PC-9 (cell line): ENCODE measurements around the gene SH3RF3. TPM values are rescaled to one million over a fixed set of nuclear protein-coding genes. Genes with fewer than 3 reads are reported as not detected.

Experiments
- BruUV-seq: library from RNA; stranded (reverse); fragments of 400-500 nt; replicated peaks from 2 replicates; lab custom pipeline; 2021; lab: Mats Ljungman, UMichigan
- CTCF ChIA-PET: fragments of 300-600 bp; sonication (Branson Sonifier 250); formaldehyde crosslinking; loops from one replicate; lab custom pipeline; 2022; ENCODE audit warnings: antibody characterized with exemption; lab: Charles Lee
- POLR2A ChIA-PET: fragments of 300-600 bp; sonication (Branson Sonifier 250); formaldehyde crosslinking; loops from one replicate; lab custom pipeline; 2022; ENCODE audit warnings: antibody characterized with exemption; ENCODE audit not compliant: unreplicated experiment; lab: Charles Lee
- DNase-seq, 2 experiments: peaks; one replicate each; pipeline versions ENCODE4 v3.0.0 to v3.0.0-alpha.2; 2015 to 2022; ENCODE audit warnings: mixed read lengths in 1 of 2
- H2AFZ ChIP-seq: fragments of 200-600 bp; sonication (generic); 2 replicates; pipeline ENCODE4 v1.8.1; 2017; ENCODE audit warnings: antibody characterized with exemption
- H3F3A ChIP-seq: fragments of 200-600 bp; sonication (generic); 2 replicates; pipeline ENCODE4 v1.8.1; 2017; ENCODE audit warnings: antibody characterized with exemption, mild to moderate bottlenecking, low read depth; ENCODE audit not compliant: insufficient read depth
- H3K27ac ChIP-seq: fragments of 200-600 bp; sonication (generic); 2 replicates; pipeline ENCODE4 v1.6.1; 2016; ENCODE audit warnings: mixed run types
- H3K27me3 ChIP-seq: fragments of 200-600 bp; sonication (generic); 2 replicates; pipeline ENCODE4 v1.6.1; 2016; ENCODE audit warnings: low read depth, mixed run types; ENCODE audit not compliant: insufficient read depth
- H3K36me3 ChIP-seq: fragments of 200-600 bp; sonication (generic); 2 replicates; pipeline ENCODE4 v1.6.1; 2016; ENCODE audit warnings: low read depth, mixed run types
- H3K4me1 ChIP-seq: fragments of 200-600 bp; sonication (generic); replicated peaks from 2 replicates; pipeline ENCODE4 v1.6.1; 2016; ENCODE audit warnings: mixed run types; ENCODE audit not compliant: insufficient read depth
- H3K4me2 ChIP-seq: fragments of 200-600 bp; sonication (generic); 2 replicates; pipeline ENCODE4 v1.6.1; 2017; ENCODE audit warnings: mixed run types
- H3K4me3 ChIP-seq: fragments of 200-600 bp; sonication (generic); 2 replicates; pipeline ENCODE4 v1.6.1; 2016; ENCODE audit warnings: mixed run types
- H3K79me2 ChIP-seq: fragments of 200-600 bp; sonication (generic); 2 replicates; pipeline ENCODE4 v1.6.1; 2017; ENCODE audit warnings: low read depth, mixed run types
- H3K9me2 ChIP-seq: fragments of 200-600 bp; sonication (generic); 2 replicates; pipeline ENCODE4 v1.8.1; 2017; ENCODE audit warnings: mild to moderate bottlenecking; ENCODE audit not compliant: insufficient read depth
- H3K9me3 ChIP-seq: fragments of 200-600 bp; sonication (generic); 2 replicates; pipeline ENCODE4 v1.8.1; 2016; ENCODE audit warnings: low read depth; ENCODE audit not compliant: insufficient read depth
- H4K20me1 ChIP-seq: fragments of 200-600 bp; sonication (generic); 2 replicates; pipeline ENCODE4 v1.8.1; 2017; ENCODE audit not compliant: insufficient read depth
- CTCF ChIP-seq: fragments of 200-600 bp; sonication (generic); conservative IDR thresholded peaks from 2 replicates; pipeline ENCODE4 v1.6.1; 2017; ENCODE audit warnings: mixed run types, antibody characterized with exemption, mild to moderate bottlenecking, moderate library complexity
- EZH2 ChIP-seq: fragments of 200-600 bp; sonication (generic); IDR thresholded peaks from 2 replicates; pipeline ENCODE4 v1.8.0; 2017; ENCODE audit warnings: antibody characterized with exemption, low read depth
- intact Hi-C: fragments of 100-400 bp; cut with micrococcal nuclease; formaldehyde crosslinking; loops from one replicate; pipeline ENCODE4 v1.10.0; 2022; ENCODE audit not compliant: unreplicated experiment
- total RNA-seq: library from RNA; stranded (reverse); gene quantifications from 2 replicates; pipeline ENCODE4 v1.2.3, GENCODE V29; 2021

Gene SH3RF3
- total RNA-seq, 1 experiment from 2014 or later: 6.1 TPM

- intact Hi-C loops: no loop called here
- H2AFZ ChIP-seq: no peak overlapping the region
- CTCF ChIA-PET: no interaction called here
- H3K4me1 ChIP-seq: peaks cover 63% of the 10 kb centered on the region
- no peak for DNase-seq
- H3K9me3 ChIP-seq: no peaks in the 10 kb centered on the region
- H4K20me1 ChIP-seq: no peaks in the 10 kb centered on the region; the same call in 1 of the 2 replicates
- peak overlapping the region; percentile 36 for H3K4me2 ChIP-seq
- BruUV-seq: no TSS peak
- peaks cover 16% of the 10 kb centered on the region for H3K79me2 ChIP-seq
- peak overlapping the region; percentile 71 for H3K27ac ChIP-seq
- H3K4me3 ChIP-seq: no peak overlapping the region
- no peaks in the 10 kb centered on the region for H3K27me3 ChIP-seq
- TF ChIP-seq EZH2: no peak
- no peak for TF ChIP-seq CTCF
- peaks cover 30% of the 10 kb centered on the region; the same call in 1 of the 2 replicates for H3F3A ChIP-seq
- POLR2A ChIA-PET: no interaction called here
- H3K9me2 ChIP-seq: no peaks in the 10 kb centered on the region
- H3K36me3 ChIP-seq: no peaks in the 10 kb centered on the region
Observed at GRCh38 chr2:109266496-109266895, 137.5 kb downstream of the SH3RF3 start.

GRCh38 chr2:109266998-109267854 lies 138.2 kb downstream of the SH3RF3 start:
- Histone ChIP-seq H3K27ac (peak overlapping the region; percentile 71), H3K4me2 (peak overlapping the region; percentile 36), H3K36me3 (no peaks in the 10 kb centered on the region), H3F3A (peaks cover 30% of the 10 kb centered on the region; the same call in 1 of the 2 replicates), H3K4me3 (no peak overlapping the region), H3K27me3 (no peaks in the 10 kb centered on the region), H3K9me3 (no peaks in the 10 kb centered on the region), H3K4me1 (peaks cover 64% of the 10 kb centered on the region), H2AFZ (no peak overlapping the region), H4K20me1 (no peaks in the 10 kb centered on the region; the same call in 1 of the 2 replicates), H3K9me2 (no peaks in the 10 kb centered on the region), H3K79me2 (peaks cover 18% of the 10 kb centered on the region)
- peak in 1 of 2 experiments; percentile 55 for DNase-seq
- no peak for TF ChIP-seq CTCF
- TF ChIP-seq EZH2: no peak
- no TSS peak for BruUV-seq
- ChIA-PET CTCF (no interaction called here), POLR2A (no interaction called here)
- intact Hi-C loops: no loop called here

- no peaks in the 10 kb centered on the region for H3K27me3 ChIP-seq
- no peak for TF ChIP-seq CTCF
- H3K4me2 ChIP-seq: no peak overlapping the region
- no peaks in the 10 kb centered on the region for H3K9me2 ChIP-seq
- H3K79me2 ChIP-seq: peaks cover 24% of the 10 kb centered on the region
- no TSS peak for BruUV-seq
- no peak overlapping the region for H3K4me3 ChIP-seq
- H2AFZ ChIP-seq: no peak overlapping the region
- peaks cover 53% of the 10 kb centered on the region for H3K4me1 ChIP-seq
- no peaks in the 10 kb centered on the region for H3K36me3 ChIP-seq
- H3K27ac ChIP-seq: no peak overlapping the region
- ChIA-PET CTCF (interaction anchor here (0.5 kb wide), 1 partner anchor 39 kb away, joined by 4 read pairs; no protein-coding TSS in a partner anchor), POLR2A (no interaction called here)
- no peak for DNase-seq
- intact Hi-C loops: no loop called here
- H3K9me3 ChIP-seq: no peaks in the 10 kb centered on the region
- no peaks in the 10 kb centered on the region for H4K20me1 ChIP-seq
- peaks cover 30% of the 10 kb centered on the region; the same call in 1 of the 2 replicates for H3F3A ChIP-seq
Observed at GRCh38 chr2:109268916-109269315, 139.9 kb downstream of the SH3RF3 start.
